Keratinocyte (primary cell): ENCODE results near the gene SULT2B1. TPM values are rescaled to one million over a fixed set of nuclear protein-coding genes. Genes with fewer than 3 reads are reported as not detected.

Experiments used
- DNase-seq: peaks from one replicate; pipeline ENCODE4 v3.0.0-alpha.2; 2011; ENCODE audit warnings: low read depth, missing footprints, low spot score
- FAIRE-seq: peaks from 2 replicates; lab custom pipeline; 2011; peaks lifted over from hg19 to GRCh38; lab: Jason Lieb, UNC
- H2AFZ ChIP-seq: 2 replicates; pipeline ENCODE4 v1.6.0; 2012; ENCODE audit warnings: low read length, control low read depth, inconsistent platforms; ENCODE audit not compliant: control insufficient read depth
- H3K27ac ChIP-seq: 2 replicates; pipeline ENCODE4 v1.5.1; 2011; ENCODE audit warnings: low read length; ENCODE audit not compliant: control insufficient read depth, insufficient read depth
- H3K27me3 ChIP-seq: 3 replicates; pipeline ENCODE4 v1.6.0; 2011; ENCODE audit warnings: low read length; ENCODE audit not compliant: control insufficient read depth, insufficient read depth; ENCODE audit errors: extremely low read depth
- H3K36me3 ChIP-seq, 2 experiments: 2 replicates in 1 of 2; 3 replicates in 1 of 2; pipeline ENCODE4 v1.5.1; 2011; ENCODE audit warnings: low read length in 2 of 2, mild to moderate bottlenecking in 1 of 2; ENCODE audit not compliant: control insufficient read depth in 2 of 2, insufficient read depth in 2 of 2; ENCODE audit errors: extremely low read depth in 1 of 2
- H3K4me1 ChIP-seq: 3 replicates; pipeline ENCODE4 v1.5.1; 2011; ENCODE audit warnings: low read length; ENCODE audit not compliant: control insufficient read depth, insufficient read depth; ENCODE audit errors: extremely low read depth
- H3K4me2 ChIP-seq: 3 replicates; pipeline ENCODE4 v1.6.0; 2011; ENCODE audit warnings: low read depth, low read length; ENCODE audit not compliant: control insufficient read depth, insufficient read depth; ENCODE audit errors: extremely low read depth
- H3K4me3 ChIP-seq, 3 experiments: fragments of 200-600 bp in 1 of 3; sonication (generic) in 1 of 3; 2 replicates in 2 of 3; 3 replicates in 1 of 3; pipeline ENCODE4 v1.5.1; 2011 to 2016; ENCODE audit warnings: low read length in 3 of 3, mild to moderate bottlenecking in 3 of 3, control low read depth in 2 of 3, inconsistent platforms in 1 of 3, low read depth in 1 of 3, mixed read lengths in 1 of 3, mixed run types in 1 of 3, moderate library complexity in 1 of 3; ENCODE audit not compliant: control insufficient read depth in 2 of 3, insufficient read depth in 2 of 3; ENCODE audit errors: extremely low read depth in 1 of 3
- H3K79me2 ChIP-seq: 2 replicates; pipeline ENCODE4 v1.6.0; 2012; ENCODE audit warnings: low read length; ENCODE audit not compliant: control insufficient read depth, insufficient read depth
- H3K9ac ChIP-seq: 3 replicates; pipeline ENCODE4 v1.6.0; 2011; ENCODE audit warnings: low read length; ENCODE audit not compliant: control insufficient read depth, insufficient read depth; ENCODE audit errors: extremely low read depth
- H3K9me1 ChIP-seq: 3 replicates; pipeline ENCODE4 v1.6.0; 2011; ENCODE audit warnings: low read length; ENCODE audit not compliant: control insufficient read depth, insufficient read depth; ENCODE audit errors: extremely low read depth
- H3K9me3 ChIP-seq: 2 replicates; pipeline ENCODE4 v1.5.1; 2012; ENCODE audit warnings: low read depth, low read length; ENCODE audit not compliant: control insufficient read depth
- H4K20me1 ChIP-seq: 3 replicates; pipeline ENCODE4 v1.6.0; 2011; ENCODE audit warnings: low read length; ENCODE audit not compliant: control insufficient read depth, insufficient read depth; ENCODE audit errors: extremely low read depth
- EZH2 ChIP-seq: IDR thresholded peaks from one replicate; pipeline ENCODE4 v1.6.1; 2012; ENCODE audit warnings: inconsistent platforms, mild to moderate bottlenecking, low read length, moderate library complexity
- dilution Hi-C: fragments of 300-500 bp; cut with MboI; formaldehyde crosslinking; loops from one replicate; pipeline ENCODE4 v1.7.0; 2020; ENCODE audit warnings: low sequenced_read_pairs; ENCODE audit not compliant: extremely low pct_ligation_motif_present
- polyA plus RNA-seq, 5 experiments: library from polyadenylated mRNA; depleted of rRNA in 3 of 5; stranded (reverse) in 3 of 5; stranded (forward) in 1 of 5; unstranded in 1 of 5; fragments of >200 nt; gene quantifications; 1 replicate in 1 of 5; 2 replicates in 3 of 5; 3 replicates in 1 of 5; pipeline versions ENCODE4 v1.2.1 to v1.2.3, GENCODE V29; 2011 to 2012; ENCODE audit warnings: missing spikeins in 2 of 5, low read depth in 1 of 5, low replicate concordance in 1 of 5
- TF ChIP-seq, protein P1 (sequence below), 3 experiments: IDR thresholded peaks in 1 of 3; conservative IDR thresholded peaks in 1 of 3; optimal IDR thresholded peaks in 1 of 3; 2 replicates in 2 of 3; 3 replicates in 1 of 3; pipeline versions ENCODE3 to v1.5.1; 2011; ENCODE audit warnings: low read length in 3 of 3, mild to moderate bottlenecking in 3 of 3, moderate library complexity in 2 of 3, control low read depth in 1 of 3, inconsistent platforms in 1 of 3; ENCODE audit not compliant: insufficient read depth in 2 of 3; ENCODE audit errors: extremely low read depth in 1 of 3

SULT2B1 gene
- polyA plus RNA-seq, 1 donor (not counting 4 experiments of a cell fraction or from before 2014, with no cell fraction given) = 6.0 TPM

DNA sequence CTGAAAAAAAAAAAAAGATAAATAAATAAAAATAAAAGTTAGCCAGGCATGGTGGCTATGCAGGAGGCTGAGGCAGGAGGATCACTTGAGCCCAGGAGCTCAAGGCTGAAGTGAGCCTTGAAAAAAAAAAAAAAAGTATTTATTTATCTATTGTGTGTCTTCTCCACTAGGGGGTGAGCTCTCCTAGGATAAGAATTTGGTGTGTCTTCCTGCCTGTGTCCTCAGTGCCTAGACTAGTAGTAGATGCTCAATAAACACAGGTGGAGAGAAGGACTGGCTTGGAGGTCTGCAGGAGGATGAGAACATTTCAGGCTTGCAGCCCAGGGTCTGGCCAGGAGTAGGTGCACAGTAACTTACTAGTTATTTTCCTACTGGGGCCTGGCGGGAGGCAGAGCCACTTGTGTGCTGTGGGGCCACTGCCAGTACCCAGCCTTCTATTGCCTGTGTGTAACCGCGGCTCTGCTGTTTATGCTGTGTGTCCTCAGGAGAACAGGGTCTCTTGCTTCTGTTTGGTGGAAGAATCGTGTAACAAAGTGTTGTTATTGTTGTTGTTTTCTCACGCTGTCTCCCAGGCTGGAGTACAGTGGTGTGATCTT, 45.7 kb upstream of the SULT2B1 start:
- TF ChIP-seq, protein P1, sequence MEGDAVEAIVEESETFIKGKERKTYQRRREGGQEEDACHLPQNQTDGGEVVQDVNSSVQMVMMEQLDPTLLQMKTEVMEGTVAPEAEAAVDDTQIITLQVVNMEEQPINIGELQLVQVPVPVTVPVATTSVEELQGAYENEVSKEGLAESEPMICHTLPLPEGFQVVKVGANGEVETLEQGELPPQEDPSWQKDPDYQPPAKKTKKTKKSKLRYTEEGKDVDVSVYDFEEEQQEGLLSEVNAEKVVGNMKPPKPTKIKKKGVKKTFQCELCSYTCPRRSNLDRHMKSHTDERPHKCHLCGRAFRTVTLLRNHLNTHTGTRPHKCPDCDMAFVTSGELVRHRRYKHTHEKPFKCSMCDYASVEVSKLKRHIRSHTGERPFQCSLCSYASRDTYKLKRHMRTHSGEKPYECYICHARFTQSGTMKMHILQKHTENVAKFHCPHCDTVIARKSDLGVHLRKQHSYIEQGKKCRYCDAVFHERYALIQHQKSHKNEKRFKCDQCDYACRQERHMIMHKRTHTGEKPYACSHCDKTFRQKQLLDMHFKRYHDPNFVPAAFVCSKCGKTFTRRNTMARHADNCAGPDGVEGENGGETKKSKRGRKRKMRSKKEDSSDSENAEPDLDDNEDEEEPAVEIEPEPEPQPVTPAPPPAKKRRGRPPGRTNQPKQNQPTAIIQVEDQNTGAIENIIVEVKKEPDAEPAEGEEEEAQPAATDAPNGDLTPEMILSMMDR (optimal IDR thresholded peaks at IDR 0.05 in 1 of 3, IDR thresholded peaks at IDR 0.05 in 1 of 3, conservative IDR thresholded peaks at IDR 0.05 in 1 of 3; ENCODE audit: extremely low read depth in 1 of 3, insufficient read depth in 2 of 3, low read length in 3 of 3) = peak; percentile 39 to 54 (median 49)
- no peak for TF ChIP-seq EZH2
- dilution Hi-C loops = no loop called here
- Histone ChIP-seq H3K4me3 (no peak overlapping the region), H3K36me3 (no peaks in the 10 kb centered on the region), H3K79me2 (no peaks in the 10 kb centered on the region), H3K27ac (no peak overlapping the region), H3K27me3 (peaks cover 5% of the 10 kb centered on the region), H3K4me1 (peaks cover 9% of the 10 kb centered on the region), H3K4me2 (no peak overlapping the region), H3K9me3 (no peaks in the 10 kb centered on the region), H4K20me1 (no peaks in the 10 kb centered on the region), H3K9ac (no peak overlapping the region), H2AFZ (no peak overlapping the region), H3K9me1 (no peaks in the 10 kb centered on the region)
- FAIRE-seq (no peak), DNase-seq (no peak)

DNA sequence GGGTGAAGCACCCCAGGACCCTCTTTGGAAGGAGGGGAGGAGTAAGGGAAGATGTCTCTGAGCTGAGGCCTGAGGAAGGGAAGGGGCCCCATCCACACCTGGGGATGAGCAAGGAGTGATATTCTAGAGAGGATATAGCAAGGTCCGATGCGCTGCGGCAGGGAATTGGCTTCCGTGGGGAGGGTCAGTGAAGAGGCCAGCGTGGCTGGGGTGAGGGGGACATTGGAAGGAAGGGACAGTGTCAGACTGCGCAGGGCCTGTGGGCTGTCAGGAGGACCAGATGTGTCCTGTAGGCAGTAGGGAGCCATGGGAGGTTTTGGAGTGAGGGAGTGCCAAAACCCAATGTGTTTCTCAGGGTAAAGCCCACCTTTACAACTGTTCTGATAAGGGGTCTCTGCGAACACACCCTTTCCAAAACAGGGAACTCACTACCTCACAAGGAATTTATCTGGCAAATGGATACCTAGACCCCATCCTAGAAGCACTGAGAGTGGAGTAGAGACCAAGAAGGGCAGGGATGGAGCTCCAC, 44.0 kb upstream of the SULT2B1 start:
- Histone ChIP-seq H3K9ac (no peak overlapping the region), H4K20me1 (no peaks in the 10 kb centered on the region), H3K27ac (no peak overlapping the region), H3K9me1 (no peaks in the 10 kb centered on the region), H3K9me3 (no peaks in the 10 kb centered on the region), H3K36me3 (no peaks in the 10 kb centered on the region), H3K79me2 (no peaks in the 10 kb centered on the region), H3K4me1 (peaks cover 2% of the 10 kb centered on the region), H3K4me2 (no peak overlapping the region), H2AFZ (no peak overlapping the region), H3K27me3 (peaks cover 16% of the 10 kb centered on the region), H3K4me3 (no peak overlapping the region)
- dilution Hi-C loops = no loop called here
- FAIRE-seq (no peak), DNase-seq (no peak)
- TF ChIP-seq EZH2 = no peak
- TF ChIP-seq, protein P1 (optimal IDR thresholded peaks at IDR 0.05 in 1 of 3, IDR thresholded peaks at IDR 0.05 in 1 of 3, conservative IDR thresholded peaks at IDR 0.05 in 1 of 3; ENCODE audit: extremely low read depth in 1 of 3, insufficient read depth in 2 of 3, low read length in 3 of 3) = no peak
